Stimulated activated CD8-positive, alpha-beta memory T cell treated with anti-CD3 and anti-CD28 coated beads, Interleukin-4, amount 100 ng/mL, for 4 hours (primary cell): ENCODE data around the gene HTT.

ENCODE experiments used
- DNase-seq, 2 donors: peaks; one replicate each; pipeline ENCODE4 v3.0.0-alpha.2; 2020; ENCODE audit warnings: low read depth in 2 of 2, low spot score in 1 of 2

The HTT gene

DNA sequence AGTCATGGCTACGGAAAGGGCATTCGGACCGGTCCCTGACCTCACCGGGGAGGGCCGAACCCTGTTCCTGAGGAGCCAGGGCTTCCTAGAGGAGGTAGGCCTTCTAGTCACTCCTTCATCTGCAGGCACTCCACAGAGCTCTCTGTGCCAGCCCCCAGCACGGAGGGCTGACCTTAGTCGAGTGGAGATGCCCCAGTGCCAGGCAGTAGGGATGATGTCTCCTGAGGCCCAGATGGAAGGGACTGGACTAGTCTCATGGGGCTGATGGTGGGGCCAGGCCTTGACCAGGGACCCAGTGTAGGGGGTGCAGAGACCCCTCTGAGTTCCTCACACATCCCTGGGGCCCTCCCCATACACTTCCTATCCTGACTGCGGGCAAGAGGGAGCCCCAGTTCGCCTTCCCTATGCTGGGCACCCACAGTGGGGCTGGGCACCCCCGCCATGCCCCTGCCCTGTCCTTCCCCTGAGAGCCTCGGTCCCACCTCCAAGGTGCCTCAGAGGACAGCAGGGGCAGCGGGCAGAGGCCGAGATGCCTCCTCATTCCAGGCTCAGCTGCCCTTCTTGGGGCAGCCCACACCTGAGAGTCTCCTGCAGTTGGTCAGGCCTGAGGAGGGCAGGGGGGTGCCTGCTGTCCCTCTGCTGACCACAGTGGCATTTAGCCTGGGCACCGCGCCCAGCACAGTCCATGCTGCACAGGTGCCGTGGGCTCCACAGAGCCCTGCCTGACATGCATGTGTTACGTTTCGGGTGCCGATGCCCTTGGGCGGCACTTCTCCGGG, 173.1 kb downstream of the HTT start:
- DNase-seq = no peak

GRCh38 chr4:3248178-3248480, 173.6 kb downstream of the HTT start:
- no peak for DNase-seq

- no peak for DNase-seq
Measured at GRCh38 chr4:3248811-3249661, 174.6 kb downstream of the HTT start, which contains the start of gene MSANTD1. Gene MSANTD1, plus strand, starts transcription at chr4:3249159. Its CDS starts 64 bp downstream, at chr4:3249223.

DNA sequence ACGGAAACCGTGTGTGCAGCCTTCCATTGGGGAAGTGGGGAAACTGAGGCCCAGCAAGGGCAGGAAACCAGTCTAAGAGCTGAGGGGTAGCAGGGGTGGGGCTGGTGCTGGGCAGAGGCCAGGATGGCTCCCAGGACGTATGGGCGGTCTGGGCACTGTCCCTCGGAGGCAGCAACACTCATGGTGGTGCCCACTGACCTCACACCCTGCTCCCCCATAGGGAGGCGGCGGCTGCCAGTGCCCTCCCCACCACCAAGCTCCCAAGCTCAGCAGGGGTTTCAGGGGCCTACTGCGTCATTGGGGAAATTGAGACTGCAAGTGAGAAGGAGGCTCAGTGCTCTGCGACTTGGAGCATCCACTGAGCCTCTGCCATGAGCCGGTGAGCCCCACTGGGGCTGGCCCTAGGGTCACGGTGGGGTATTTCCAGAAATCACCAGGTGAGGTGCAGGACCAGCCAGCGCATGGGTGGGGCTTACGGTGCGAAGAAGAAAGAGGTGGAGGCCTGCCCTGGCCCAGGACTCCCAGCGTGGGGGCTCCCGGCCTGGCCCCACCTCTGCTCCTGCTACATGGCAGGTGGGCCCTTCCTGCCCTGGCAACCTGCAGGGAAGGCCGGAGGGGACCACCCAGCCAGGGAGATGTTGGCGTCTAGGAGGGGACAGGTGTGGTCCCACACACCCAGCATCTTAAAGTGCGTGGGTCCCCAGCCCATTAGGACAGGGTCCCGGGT, 175.4 kb downstream of the HTT start:
- no peak for DNase-seq

DNA sequence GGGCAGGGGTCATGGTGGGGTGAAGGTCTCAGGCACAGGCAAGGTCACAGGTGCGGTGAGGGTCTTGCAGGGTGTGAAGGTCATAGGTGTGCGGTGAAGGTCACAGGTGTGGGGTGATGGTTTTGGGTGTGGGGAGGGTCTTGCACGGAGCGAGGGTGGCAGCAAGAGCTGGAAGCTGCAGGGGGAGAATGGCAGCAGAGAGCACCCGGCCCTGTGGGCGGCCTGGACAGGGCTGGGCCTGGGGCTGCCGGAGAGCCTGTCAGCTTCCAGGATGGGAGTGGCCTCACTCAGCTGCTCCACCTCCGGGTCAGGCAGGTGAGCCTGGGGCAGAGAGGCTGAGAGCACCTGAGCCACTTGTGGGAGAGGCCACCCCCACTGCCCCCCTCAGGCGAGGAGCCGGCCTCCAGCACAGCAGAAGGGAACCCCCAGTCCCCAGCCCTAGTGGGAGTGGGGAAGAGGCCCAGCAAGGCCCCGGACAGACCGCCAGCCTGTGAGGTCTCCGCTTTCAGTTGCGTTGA, 176.0 kb downstream of the HTT start:
- no peak for DNase-seq

DNA sequence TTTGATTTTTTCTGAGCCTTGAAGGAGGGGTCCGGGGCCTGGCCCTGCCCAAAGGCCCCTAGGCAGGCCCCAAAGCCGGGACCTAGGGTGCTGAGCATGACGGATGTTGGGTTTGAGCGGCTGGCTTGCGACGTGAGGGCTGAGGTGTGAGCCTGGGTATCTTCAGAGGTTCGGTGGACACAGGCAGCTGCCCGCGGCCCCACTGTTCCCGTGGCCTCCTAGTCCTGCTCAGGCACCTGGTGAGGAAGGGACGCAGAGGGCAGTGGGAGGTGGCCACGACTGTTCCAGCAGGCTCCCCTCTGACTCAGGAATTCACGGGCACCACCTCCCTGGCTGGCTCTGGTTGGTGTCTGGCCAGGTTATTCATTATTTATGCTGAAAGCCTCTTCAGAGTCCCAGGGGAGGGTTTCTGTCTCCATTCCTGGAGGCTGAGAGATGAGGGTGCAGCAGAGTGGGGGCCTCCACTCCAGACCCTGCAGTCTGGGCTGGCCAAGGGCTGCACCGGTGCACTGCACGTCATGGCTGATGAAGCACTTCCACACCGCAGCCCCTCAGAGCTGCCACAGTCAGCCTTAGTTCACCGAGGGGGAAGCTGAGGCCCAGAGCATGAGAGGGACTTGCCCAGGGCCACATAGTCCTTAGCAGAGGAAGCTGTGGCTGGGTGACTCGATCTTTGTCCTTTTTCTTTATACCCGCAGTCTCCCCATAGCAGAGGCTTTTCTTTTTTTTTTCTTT, 176.6 kb downstream of the HTT start:
- no peak for DNase-seq

DNA sequence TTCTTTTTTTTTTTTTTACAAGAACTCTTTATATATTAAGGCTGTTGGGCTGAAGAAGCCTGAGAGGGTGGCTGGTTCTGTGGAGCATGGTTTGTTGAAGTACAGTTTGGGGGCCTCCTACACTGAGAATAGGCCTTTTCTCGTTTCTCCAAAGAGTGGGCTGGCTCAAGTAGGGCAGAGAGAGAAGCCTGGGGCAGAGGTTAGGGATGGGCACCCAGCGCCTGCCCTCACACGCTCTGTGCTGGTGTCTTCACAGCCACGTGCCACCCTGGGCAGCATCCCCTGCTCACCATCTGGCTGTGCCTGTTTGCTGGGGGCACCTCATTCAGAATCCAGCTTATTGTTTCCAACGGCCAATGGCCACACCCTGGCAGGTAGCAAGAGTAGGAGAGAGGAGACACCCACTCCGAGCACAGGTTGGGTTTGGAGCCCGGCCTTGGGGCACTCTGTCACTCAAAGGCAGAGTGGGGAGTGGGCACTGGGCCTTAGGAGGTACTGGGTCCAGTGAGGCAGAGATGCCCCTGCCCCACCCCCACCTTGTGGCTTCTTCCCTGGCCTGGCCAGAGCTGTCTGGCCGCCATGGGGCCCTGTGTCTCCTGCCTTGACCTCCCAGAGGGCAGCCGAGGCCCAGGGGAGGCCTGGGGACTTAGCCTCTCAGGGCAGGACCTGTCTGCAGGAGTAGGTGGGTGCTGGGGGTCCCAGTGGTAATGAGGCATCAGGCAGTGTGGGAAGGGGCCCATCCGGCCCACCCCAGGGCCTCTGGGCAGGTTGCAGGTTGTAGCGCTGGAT, 177.4 kb downstream of the HTT start:
- DNase-seq = no peak

GRCh38 chr4:3252480-3252828, 178.0 kb downstream of the HTT start:
- no peak for DNase-seq

DNA sequence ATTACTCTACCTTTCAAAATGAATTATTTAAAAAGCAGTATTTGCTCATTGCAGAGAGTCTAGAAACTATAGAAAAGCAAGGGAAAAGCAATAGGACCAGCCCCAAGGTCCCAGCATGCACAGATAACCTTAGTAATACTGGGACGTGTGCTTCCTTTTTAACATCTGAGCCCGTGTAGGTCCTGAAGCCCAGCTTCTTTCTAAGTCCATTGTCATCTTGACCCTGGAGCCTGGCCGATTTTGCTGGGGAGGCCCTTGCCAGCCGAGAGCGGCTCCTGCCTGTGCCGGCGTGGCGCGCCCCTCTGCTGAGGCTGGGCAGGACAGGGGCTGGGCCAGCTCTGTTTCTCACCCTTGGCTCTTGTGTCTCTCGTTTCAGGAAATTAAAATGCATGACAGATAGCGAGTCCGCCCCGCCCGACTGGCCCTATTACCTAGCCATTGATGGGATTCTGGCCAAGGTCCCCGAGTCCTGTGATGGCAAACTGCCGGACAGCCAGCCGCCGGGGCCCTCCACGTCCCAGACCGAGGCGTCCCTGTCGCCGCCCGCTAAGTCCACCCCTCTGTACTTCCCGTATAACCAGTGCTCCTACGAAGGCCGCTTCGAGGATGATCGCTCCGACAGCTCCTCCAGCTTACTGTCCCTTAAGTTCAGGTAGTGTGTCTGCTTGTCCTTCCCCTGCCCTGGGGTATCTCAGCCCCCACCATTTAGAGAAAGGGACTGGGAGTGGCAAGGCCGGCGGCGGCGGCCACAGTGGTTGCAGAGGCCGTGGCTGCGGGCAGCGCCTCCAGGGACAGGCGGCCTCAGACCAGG, 178.6 kb downstream of the HTT start:
- no peak for DNase-seq

DNA sequence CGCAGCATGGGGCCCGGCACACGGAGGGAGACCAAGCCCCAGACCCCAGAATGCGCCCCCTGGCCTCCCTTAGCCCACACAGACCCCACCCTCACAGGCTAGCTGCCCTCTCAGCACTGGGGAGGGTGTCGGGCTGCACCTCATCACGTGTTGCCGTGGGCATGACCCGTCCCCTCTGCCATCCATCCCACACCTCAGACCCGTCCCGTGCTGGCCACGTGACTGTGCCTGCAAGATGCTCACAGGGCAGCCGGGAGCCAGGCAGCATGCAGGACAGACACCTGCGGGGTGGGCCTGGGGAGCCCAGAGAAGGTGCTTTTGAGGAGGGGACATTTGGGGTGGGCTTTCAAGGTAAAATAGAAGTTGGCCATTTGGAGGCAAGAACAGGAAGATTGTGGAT, 179.3 kb downstream of the HTT start:
- no peak for DNase-seq

DNA sequence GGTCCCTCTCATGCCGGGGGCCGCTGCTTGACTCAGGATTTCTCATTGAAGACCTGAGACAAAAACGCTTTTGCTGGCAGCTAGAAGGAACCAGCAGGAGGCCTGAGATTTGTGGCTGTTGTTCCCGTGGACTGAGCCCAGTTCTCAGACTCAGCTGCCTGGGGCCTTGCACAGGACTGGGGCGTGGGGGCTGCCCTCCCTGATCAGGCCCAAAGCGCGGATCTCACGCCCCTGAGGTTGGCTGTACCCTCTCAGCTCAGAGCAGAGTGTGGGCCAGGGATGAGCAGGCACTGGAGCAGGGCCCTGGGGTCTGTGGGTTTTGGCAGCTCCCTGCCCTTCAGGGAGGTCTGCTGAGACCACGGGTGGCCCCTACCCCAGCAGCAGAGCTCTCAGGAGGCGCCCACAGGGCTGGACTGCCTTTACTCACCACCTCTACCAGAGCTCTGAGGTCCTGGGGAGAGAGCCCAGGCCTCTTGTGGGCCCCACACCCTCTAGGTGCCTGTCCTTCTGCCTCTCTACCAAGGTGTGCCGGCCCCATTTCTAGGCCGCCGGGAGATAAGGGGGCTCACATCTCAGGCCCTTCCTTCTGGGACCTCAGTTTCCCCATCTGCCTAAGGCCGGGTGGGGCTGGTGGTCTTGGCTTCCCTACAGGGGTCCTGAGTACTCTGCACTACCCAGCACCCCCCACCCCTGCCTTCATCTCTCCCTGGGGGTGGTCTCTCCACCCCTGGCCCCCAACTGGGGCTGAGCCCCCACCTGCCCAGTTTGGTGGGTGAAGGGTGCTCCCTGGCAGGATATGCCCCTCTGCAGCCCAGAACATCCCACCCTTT, 180.0 kb downstream of the HTT start:
- DNase-seq = no peak

DNA sequence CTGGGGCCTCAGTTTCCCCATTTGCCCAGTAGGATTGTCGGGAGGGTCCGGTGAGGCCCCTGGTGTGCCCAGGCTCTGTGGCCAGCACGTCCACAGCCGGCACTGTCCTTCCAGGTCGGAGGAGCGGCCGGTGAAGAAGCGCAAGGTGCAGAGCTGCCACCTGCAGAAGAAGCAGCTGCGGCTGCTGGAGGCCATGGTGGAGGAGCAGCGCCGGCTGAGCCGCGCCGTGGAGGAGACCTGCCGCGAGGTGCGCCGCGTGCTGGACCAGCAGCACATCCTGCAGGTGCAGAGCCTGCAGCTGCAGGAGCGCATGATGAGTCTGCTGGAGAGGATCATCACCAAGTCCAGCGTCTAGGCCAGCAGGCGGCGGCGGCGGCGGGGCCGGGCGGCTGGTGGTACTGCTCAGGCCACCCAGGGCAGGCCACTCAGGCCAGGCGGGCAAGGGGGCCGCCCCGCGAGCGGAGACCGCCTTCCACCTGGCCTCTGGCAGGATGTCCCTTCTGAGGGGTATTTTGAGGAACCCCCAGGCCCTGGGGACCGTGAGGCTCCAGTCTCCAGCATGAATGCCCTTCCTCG, 181.2 kb downstream of the HTT start:
- DNase-seq = no peak

- no peak for DNase-seq
Measured at GRCh38 chr4:3256230-3257102, 182.0 kb downstream of the HTT start.

DNA sequence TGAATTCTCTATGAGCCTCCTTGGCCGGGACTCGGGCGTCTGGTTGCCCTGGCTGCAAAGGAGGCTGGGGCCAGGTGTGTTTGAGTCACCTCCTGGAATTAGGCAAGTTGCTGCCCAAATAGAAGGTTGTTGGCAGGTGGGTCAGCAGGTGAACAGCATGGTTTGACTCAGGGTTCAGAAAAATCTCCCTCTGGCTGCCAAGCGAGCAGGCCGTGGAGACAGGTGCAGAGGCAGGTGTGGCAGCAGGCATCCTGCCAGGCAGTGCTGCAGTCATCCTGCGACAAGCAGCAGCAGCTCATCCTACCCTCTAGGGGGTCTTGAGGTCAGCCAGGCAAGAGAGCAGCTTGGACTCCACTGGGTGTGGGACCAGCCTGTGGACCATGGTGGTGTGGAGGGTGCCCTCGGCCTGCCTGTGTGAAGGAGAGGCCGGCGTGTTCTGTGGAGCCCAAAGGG, 182.6 kb downstream of the HTT start:
- DNase-seq = no peak

DNA sequence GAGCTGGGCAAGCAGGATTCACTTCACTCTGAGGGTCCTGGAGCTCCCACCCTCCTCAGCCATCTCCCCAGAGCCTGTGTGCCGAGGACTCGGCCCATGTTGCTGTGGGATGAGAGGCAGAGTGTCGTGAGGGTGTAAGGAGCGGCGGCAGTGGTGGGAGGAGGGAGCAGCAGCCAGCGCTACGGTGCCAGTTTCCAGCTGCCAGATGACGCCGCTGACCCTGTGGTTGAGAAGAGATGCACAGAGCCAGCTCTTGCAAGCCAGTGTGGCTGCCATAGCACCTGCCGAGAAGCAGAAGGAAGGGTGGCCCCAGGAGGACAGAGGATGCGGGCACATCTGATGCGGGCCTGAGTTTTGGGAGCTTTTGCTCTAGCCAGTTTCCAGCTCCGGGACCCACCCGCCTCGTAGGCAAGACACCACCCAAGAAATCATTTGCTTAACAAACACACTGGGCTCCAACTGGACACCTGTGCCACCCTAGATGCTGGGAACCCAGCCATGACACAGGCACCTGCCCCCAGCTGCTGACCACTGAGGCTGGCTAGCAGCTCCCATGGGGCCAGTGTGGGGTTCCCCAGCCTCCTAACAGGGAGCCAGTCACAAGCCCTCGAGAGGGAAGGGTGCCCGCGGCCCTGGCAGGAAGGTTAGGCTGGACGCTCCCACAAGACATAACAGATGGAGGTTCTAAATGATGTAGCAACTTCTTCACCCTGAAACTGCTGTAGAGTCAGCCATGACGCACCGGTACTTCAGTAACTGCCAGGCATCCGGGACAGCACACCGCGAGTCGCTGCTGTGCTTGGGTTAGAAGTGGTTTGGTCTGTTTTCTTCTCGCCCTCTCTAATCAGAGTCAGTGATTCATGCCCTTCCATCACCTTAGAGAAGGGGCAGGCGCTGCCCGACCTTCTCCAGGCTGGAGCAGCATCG, 183.3 kb downstream of the HTT start:
- no peak for DNase-seq
